ENCODE results near the gene ANKLE1.

ANKLE1 gene

GRCh38 chr19:17281391-17282304 is at the start of gene ANKLE1:
ANKLE1 (plus strand) TSS chr19:17281901; CDS start chr19:17281921, 20 bp downstream.
- DNase-seq (ENCODE audit: low spot score): peak; percentile 18

GRCh38 chr19:17232258-17232657 is 49.4 kb upstream of the ANKLE1 start:
- DNase-seq (ENCODE audit: low spot score): no peak

- peak; percentile 51 for DNase-seq (ENCODE audit: low spot score)
Measured at GRCh38 chr19:17234911-17235299, 46.8 kb upstream of the ANKLE1 start.

GRCh38 chr19:17235300-17235970 is 46.3 kb upstream of the ANKLE1 start:
- peak; percentile 77 for DNase-seq (ENCODE audit: low spot score)

GRCh38 chr19:17235971-17236777 is 45.5 kb upstream of the ANKLE1 start:
- DNase-seq (ENCODE audit: low spot score): no peak

- DNase-seq (ENCODE audit: low spot score): no peak
Measured at GRCh38 chr19:17236811-17237543, 44.7 kb upstream of the ANKLE1 start.

- no peak for DNase-seq (ENCODE audit: low spot score)
Measured at GRCh38 chr19:17237747-17238706, 43.7 kb upstream of the ANKLE1 start.

- no peak for DNase-seq (ENCODE audit: low spot score)
Measured at GRCh38 chr19:17240062-17240752, 41.5 kb upstream of the ANKLE1 start.

- no peak for DNase-seq (ENCODE audit: low spot score)
Measured at GRCh38 chr19:17240826-17241399, 40.8 kb upstream of the ANKLE1 start.

- no peak for DNase-seq (ENCODE audit: low spot score)
Measured at GRCh38 chr19:17242431-17243208, 39.1 kb upstream of the ANKLE1 start.

GRCh38 chr19:17243211-17243829 is 38.4 kb upstream of the ANKLE1 start:
- no peak for DNase-seq (ENCODE audit: low spot score)

- DNase-seq (ENCODE audit: low spot score): no peak
Measured at GRCh38 chr19:17243830-17244617, 37.7 kb upstream of the ANKLE1 start.

- no peak for DNase-seq (ENCODE audit: low spot score)
Measured at GRCh38 chr19:17244618-17245534, 36.8 kb upstream of the ANKLE1 start.

- no peak for DNase-seq (ENCODE audit: low spot score)
Measured at GRCh38 chr19:17245535-17245984, 36.1 kb upstream of the ANKLE1 start, which contains the start of gene NR2F6. NR2F6 (minus strand) TSS chr19:17245919; CDS start chr19:17245220, 699 bp downstream.

- DNase-seq (ENCODE audit: low spot score): no peak
Measured at GRCh38 chr19:17246681-17247425, 34.8 kb upstream of the ANKLE1 start.
